Naive thymus-derived CD8-positive, alpha-beta T cell (primary cell): Measurements from ENCODE around the gene BIRC7. TPM values are rescaled to one million over a fixed set of nuclear protein-coding genes. Genes with fewer than 3 reads are reported as not detected.
A peak's percentile ranks its signal among the peaks of the same experiment; 100 is the strongest.

Experiments
- ATAC-seq, 2 donors: fragments of 150-1000 bp; cut with Tn5 transposase in 1 of 2; sonication (Bioruptor Pico), chemical (Tn5 transposase) in 1 of 2; 1 replicate in 1 of 2; 2 replicates in 1 of 2; pipeline ENCODE4 v1.10.0; 2021; ENCODE audit warnings: mild to moderate bottlenecking in 2 of 2, moderate library complexity in 2 of 2
- POLR2A ChIA-PET: fragments of 350-600 bp; sonication (Branson Sonifier 250); formaldehyde crosslinking; loops from one replicate; lab custom pipeline; 2021; ENCODE audit warnings: antibody characterized with exemption; lab: Charles Lee
- DNase-seq, 10 donors: peaks; one replicate each; pipeline versions ENCODE4 v3.0.0 to v3.0.0-alpha.2; 2020 to 2022
- H3K27ac Mint-ChIP-seq, 10 donors: one replicate each; pipeline ENCODE4 v1.8.0; 2020 to 2022; ENCODE audit warnings: mild to moderate bottlenecking in 10 of 10, mixed read lengths in 10 of 10, moderate library complexity in 4 of 10, inconsistent platforms in 1 of 10
- H3K27me3 Mint-ChIP-seq, 5 donors: one replicate each; pipeline ENCODE4 v1.8.0; 2021 to 2022; ENCODE audit warnings: mixed read lengths in 5 of 5
- H3K36me3 Mint-ChIP-seq, 3 donors: one replicate each; pipeline ENCODE4 v1.8.0; 2020 to 2022; ENCODE audit warnings: mixed read lengths in 3 of 3, mild to moderate bottlenecking in 2 of 3, inconsistent platforms in 1 of 3
- H3K4me1 Mint-ChIP-seq, 4 donors: one replicate each; pipeline ENCODE4 v1.8.0; 2021 to 2022; ENCODE audit warnings: mixed read lengths in 4 of 4
- H3K4me3 Mint-ChIP-seq, 10 donors: one replicate each; pipeline ENCODE4 v1.8.0; 2020 to 2022; ENCODE audit warnings: mild to moderate bottlenecking in 10 of 10, mixed read lengths in 10 of 10, moderate library complexity in 6 of 10, inconsistent platforms in 1 of 10
- H3K9me3 Mint-ChIP-seq, 9 donors: one replicate each; pipeline ENCODE4 v1.8.0; 2020 to 2022; ENCODE audit warnings: mixed read lengths in 9 of 9, mild to moderate bottlenecking in 3 of 9, inconsistent platforms in 1 of 9, moderate library complexity in 1 of 9
- polyA plus RNA-seq, 3 donors: library from polyadenylated mRNA; unstranded; fragments of 300-500 nt; fragmentation: Illumina TruSeq; gene quantifications; one replicate each; pipeline ENCODE4 v1.2.3, GENCODE V29; 2021
- total RNA-seq, 8 experiments: library from RNA in 2 of 8; stranded (reverse) in 2 of 8; gene quantifications; one replicate each; pipeline ENCODE4 v1.2.3 and lab custom pipeline; 2021 to 2026

The BIRC7 gene
- total and polyA plus RNA-seq, 5 experiments from 2014 or later: 0.43 to 3.2 (median 1.6) TPM; not detected in 2

DNA sequence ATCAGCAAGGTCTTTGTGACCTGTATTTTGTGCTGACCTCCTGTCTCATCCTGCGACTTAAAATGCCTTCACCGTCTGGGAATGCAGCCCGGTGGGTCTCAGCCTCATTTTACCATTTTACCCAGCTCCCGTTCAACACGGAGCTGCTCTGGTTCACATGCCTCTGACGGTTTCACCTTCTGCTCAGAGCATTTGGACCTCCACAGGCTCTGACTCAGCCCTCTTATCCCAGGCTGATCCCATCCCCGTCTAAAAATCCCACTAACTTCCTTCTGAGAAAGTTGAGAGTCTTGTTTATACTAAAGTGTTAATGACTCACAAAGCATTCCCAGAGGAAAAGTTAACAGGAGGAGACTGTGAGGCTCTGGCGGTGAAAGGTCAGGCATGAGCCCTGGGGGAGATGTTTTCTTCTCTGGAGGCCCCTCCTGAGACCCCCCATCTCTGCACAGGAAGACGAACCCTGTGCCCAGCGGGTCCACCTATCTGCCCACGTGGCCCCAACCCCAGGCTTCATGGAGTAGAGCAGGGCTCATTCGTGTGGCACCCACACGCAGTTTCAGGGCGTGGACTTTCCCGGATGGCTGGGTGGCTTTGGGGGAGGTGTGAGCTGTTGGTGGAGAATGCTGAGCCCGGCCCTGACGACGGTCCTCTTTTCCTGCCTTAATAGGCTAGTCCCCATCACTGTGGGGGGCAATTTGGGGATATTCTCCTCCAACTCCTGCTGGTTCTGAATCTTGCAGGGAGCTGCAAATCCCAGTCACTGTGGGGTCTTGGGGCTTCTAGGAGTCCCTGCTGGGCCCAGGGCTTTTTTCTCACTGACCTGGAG, 3.3 kb upstream of the BIRC7 start:
- H3K4me3 Mint-ChIP-seq: no peak overlapping the region
- POLR2A ChIA-PET: no interaction called here
- DNase-seq: no peak
- H3K4me1 Mint-ChIP-seq: peaks cover 5 to 29% (median 10%) of the 10 kb centered on the region in 4 donors
- H3K9me3 Mint-ChIP-seq: no peaks in the 10 kb centered on the region
- no peak for ATAC-seq
- H3K27ac Mint-ChIP-seq: peak overlapping the region in 1 of 10 donors; percentile 12
- no peaks in the 10 kb centered on the region for H3K36me3 Mint-ChIP-seq
- H3K27me3 Mint-ChIP-seq: peaks cover 10 to 35% (median 29%) of the 10 kb centered on the region in 5 donors

DNA sequence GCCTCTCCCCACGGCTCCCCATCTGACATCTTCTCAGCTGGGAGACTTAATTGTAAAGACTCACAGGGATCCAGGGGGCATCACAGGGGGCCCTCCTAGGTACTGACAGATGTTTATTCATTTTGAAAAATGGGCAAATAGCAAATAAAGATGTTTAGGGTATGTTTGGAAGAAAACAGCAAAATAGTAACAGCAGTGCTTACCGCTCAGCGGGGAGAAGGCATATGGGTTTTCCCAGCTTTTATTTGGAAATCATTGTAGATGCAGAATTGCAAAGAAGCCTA, 2.7 kb upstream of the BIRC7 start:
- Mint-ChIP-seq H3K4me3 (no peak overlapping the region), H3K36me3 (no peaks in the 10 kb centered on the region), H3K27me3 (peaks cover 10 to 35% (median 29%) of the 10 kb centered on the region in 5 donors), H3K4me1 (peaks cover 5 to 30% (median 11%) of the 10 kb centered on the region in 4 donors), H3K9me3 (no peaks in the 10 kb centered on the region), H3K27ac (no peak overlapping the region)
- POLR2A ChIA-PET: no interaction called here
- ATAC-seq (no peak), DNase-seq (no peak)

DNA sequence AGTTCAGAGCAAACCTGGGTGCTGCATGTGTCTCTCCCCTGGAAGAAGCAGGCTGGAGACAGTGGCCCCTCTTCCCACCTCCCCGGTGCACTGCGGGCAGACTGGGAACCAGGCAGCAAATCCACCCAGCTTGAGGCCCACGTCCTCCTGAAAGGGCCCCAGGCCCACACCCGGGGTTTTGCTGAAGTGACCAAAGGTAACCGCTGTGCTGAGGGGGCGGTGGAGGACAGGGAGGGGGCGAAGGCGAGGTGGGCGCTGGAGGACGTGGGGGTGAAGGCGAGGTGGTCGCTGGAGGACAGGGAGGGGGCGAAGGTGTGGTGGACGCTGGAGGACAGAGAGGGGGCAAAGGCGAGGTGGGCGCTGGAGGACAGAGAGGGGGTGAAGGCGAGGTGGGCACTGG, 1.8 kb upstream of the BIRC7 start:
- Mint-ChIP-seq H3K4me3 (no peak overlapping the region), H3K4me1 (peaks cover 5 to 30% (median 11%) of the 10 kb centered on the region in 4 donors), H3K9me3 (no peaks in the 10 kb centered on the region), H3K36me3 (no peaks in the 10 kb centered on the region), H3K27ac (peak overlapping the region in 1 of 10 donors; percentile 5), H3K27me3 (peaks cover 10 to 33% (median 25%) of the 10 kb centered on the region in 5 donors)
- POLR2A ChIA-PET: interaction anchor here (0.7 kb wide), 1 partner anchor 11 kb away, joined by 3 read pairs; no protein-coding TSS in a partner anchor
- ATAC-seq (no peak), DNase-seq (no peak)

DNA sequence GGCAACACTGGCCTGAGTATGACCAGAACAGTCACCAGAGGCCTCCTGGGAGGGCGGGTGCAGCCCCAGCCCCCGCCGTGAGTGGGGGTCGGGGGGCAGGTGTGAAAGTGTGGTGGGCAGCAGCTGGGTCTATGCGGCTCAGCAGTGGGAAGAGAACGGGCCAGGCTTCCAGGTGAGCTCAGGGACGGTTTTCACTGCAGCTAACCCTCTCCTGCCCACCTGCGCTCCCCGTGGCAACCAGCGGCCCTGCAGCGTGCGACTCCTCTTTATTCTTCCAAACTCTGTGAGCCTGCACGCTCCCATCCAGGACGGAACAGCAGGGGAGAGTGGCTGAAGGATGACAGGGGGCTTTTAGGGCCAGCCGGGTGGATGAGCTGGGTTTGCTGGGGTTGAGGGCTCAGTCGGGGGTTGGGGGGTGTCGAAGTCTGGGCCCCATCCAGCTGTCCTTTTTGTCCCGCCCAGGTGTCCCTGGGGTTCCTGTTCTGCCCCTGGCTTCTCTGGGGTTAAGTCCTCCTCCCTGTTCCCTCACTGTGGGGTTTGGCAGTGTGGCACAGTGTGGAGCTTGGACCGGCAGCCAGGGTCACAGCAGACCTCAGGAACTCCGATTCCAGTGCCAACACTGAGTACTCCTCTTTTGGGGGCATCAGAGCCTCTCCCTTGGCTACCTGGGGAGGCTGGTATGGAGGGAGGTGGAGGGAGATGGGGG, 859 bp upstream of the BIRC7 start:
- ATAC-seq: peak; percentile 55 to 77
- H3K27me3 Mint-ChIP-seq: peaks cover 7 to 24% (median 16%) of the 10 kb centered on the region in 5 donors
- peaks cover 5 to 30% (median 11%) of the 10 kb centered on the region in 4 donors for H3K4me1 Mint-ChIP-seq
- POLR2A ChIA-PET: interaction anchor here (0.7 kb wide), 1 partner anchor 12 kb away, joined by 3 read pairs; no protein-coding TSS in a partner anchor
- peak in 4 of 10 donors; percentile 19 to 44 (median 36) for DNase-seq
- H3K27ac Mint-ChIP-seq: peak overlapping the region in 6 of 10 donors; percentile 38 to 89 (median 62)
- peak overlapping the region in 7 of 10 donors; percentile 23 to 72 (median 60) for H3K4me3 Mint-ChIP-seq
- H3K9me3 Mint-ChIP-seq: no peaks in the 10 kb centered on the region
- no peaks in the 10 kb centered on the region for H3K36me3 Mint-ChIP-seq

DNA sequence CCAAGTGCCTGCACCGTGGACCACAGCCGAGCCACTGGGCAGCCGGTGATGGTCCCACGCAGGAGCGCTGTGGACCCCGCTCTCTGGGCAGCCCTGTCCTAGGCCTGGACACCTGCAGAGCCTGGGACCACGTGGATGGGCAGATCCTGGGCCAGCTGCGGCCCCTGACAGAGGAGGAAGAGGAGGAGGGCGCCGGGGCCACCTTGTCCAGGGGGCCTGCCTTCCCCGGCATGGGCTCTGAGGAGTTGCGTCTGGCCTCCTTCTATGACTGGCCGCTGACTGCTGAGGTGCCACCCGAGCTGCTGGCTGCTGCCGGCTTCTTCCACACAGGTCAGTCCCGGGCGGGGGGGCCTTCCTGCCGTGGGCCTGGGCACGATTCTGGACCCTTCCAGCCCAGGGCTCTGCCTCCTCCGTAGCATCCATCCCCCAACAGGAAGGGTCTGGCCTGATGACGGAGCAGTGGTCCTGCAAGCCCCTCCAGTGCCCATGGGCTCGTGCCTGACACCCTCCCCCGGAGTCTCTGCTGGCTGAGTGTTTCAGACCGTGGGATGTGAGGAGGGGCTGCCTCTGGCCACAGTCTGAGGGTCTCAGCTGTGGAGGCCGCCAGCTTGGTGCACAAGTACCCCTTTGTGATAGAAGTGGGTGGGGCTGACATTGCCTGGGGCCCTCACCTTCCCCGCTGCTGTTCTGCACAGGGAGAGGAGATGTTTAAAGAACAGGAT, 572 bp downstream of the BIRC7 start:
- H3K4me3 Mint-ChIP-seq: peak overlapping the region in 1 of 10 donors; percentile 49
- H3K4me1 Mint-ChIP-seq: peaks cover 5 to 26% (median 8%) of the 10 kb centered on the region in 4 donors
- H3K36me3 Mint-ChIP-seq: no peaks in the 10 kb centered on the region
- H3K9me3 Mint-ChIP-seq: no peaks in the 10 kb centered on the region
- peaks cover 0 to 11% (median 11%) of the 10 kb centered on the region in 5 donors for H3K27me3 Mint-ChIP-seq
- POLR2A ChIA-PET: no interaction called here
- peak overlapping the region in 6 of 10 donors; percentile 27 to 82 (median 48) for H3K27ac Mint-ChIP-seq
- no peak for ATAC-seq
- DNase-seq: no peak

DNA sequence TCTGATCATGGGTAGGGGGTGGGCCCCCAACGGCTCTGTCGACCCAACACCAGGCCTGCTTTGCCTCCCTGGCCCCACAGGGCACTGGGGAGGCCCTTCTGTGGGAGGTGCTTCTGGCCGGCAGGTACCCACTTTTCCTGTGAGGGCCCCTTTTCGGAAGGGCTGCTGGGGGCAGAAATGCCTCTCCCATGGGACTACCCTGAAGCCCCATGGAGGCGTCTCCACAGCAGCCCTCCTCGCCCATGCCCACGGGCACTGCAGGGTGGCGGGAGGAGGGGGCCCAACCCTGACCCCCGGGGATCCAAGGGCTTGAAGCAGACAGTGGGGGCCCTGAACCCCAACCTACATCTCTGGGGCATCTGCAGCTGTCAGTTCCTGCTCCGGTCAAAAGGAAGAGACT, 2.3 kb downstream of the BIRC7 start:
- H3K27ac Mint-ChIP-seq: peak overlapping the region in 1 of 10 donors; percentile 20
- ATAC-seq (no peak), DNase-seq (no peak)
- peaks cover 0 to 1% (median 0%) of the 10 kb centered on the region in 5 donors for H3K27me3 Mint-ChIP-seq
- H3K4me1 Mint-ChIP-seq: peaks cover 5 to 26% (median 8%) of the 10 kb centered on the region in 4 donors
- no peaks in the 10 kb centered on the region for H3K36me3 Mint-ChIP-seq
- POLR2A ChIA-PET: no interaction called here
- H3K4me3 Mint-ChIP-seq: no peak overlapping the region
- H3K9me3 Mint-ChIP-seq: no peaks in the 10 kb centered on the region

DNA sequence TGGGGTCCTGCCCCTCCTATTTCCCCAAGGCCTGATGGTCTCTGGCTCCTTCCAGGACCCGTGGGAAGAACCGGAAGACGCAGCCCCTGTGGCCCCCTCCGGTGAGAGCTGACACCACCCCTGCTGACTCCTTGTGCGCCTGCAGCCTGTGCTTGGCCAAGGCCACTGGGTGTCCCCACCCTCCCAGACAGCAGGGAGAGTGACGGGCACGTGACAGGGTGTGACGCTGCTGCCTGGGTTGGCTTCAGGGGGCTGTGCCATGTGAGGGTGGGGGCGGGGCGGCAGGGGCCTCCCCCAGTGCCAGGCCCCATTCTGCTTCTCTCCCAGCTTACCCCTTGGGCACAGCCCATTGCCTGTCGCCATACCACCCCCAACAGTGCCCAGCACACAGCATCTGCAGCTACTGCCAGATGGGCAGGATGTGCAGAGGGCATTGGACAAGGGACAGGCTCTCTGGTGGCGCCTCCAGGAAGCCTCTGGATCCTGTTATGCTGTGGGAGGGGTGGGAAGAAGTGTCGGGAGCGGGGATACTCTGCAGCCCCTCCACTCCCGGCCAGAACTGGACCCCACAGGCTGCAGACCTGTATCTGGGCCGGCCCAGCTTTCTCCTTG, 2.9 kb downstream of the BIRC7 start:
- H3K27me3 Mint-ChIP-seq: peaks cover 0 to 1% (median 0%) of the 10 kb centered on the region in 5 donors
- POLR2A ChIA-PET: no interaction called here
- DNase-seq (peak in 4 of 10 donors; percentile 7 to 39 (median 30)), ATAC-seq (peak; percentile 56 to 62)
- H3K27ac Mint-ChIP-seq: peak overlapping the region in 1 of 10 donors; percentile 20
- H3K36me3 Mint-ChIP-seq: no peaks in the 10 kb centered on the region
- H3K9me3 Mint-ChIP-seq: no peaks in the 10 kb centered on the region
- H3K4me3 Mint-ChIP-seq: no peak overlapping the region
- peaks cover 5 to 26% (median 8%) of the 10 kb centered on the region in 4 donors for H3K4me1 Mint-ChIP-seq

DNA sequence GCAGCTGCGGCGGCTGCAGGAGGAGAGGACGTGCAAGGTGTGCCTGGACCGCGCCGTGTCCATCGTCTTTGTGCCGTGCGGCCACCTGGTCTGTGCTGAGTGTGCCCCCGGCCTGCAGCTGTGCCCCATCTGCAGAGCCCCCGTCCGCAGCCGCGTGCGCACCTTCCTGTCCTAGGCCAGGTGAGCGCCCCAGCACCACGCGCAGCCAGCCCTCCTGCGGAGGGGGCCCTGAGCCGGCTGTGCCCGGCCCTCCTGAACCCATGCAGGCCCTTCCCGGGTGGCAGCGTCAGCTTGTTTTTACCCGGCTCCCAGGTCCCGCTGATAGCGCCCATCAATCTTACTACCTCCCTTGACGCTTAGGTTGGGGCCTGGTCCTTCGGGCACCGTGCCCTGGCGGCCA, 3.7 kb downstream of the BIRC7 start:
- POLR2A ChIA-PET: no interaction called here
- Mint-ChIP-seq H3K4me1 (peaks cover 5 to 24% (median 8%) of the 10 kb centered on the region in 4 donors), H3K4me3 (peak overlapping the region in 1 of 10 donors; percentile 38), H3K36me3 (no peaks in the 10 kb centered on the region), H3K27ac (peak overlapping the region in 1 of 10 donors; percentile 41), H3K9me3 (no peaks in the 10 kb centered on the region), H3K27me3 (peaks cover 0 to 1% (median 0%) of the 10 kb centered on the region in 5 donors)
- ATAC-seq (no peak), DNase-seq (no peak)

DNA sequence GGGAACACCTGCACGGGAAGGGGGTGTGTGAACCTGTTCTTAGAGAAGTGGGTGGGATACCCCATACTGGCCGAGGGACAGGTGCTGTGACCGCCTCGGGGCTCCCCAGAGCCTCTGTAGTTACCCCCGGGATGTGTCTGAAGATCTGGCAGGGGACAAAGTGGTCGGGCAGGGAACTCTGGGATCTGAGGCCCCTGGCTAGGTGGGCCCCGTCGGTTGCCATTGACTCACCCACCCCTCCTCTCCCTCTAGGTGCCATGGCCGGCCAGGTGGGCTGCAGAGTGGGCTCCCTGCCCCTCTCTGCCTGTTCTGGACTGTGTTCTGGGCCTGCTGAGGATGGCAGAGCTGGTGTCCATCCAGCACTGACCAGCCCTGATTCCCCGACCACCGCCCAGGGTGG, 4.3 kb downstream of the BIRC7 start:
- Mint-ChIP-seq H3K36me3 (no peaks in the 10 kb centered on the region), H3K4me3 (no peak overlapping the region), H3K9me3 (no peaks in the 10 kb centered on the region), H3K27ac (no peak overlapping the region), H3K27me3 (peaks cover 0 to 1% (median 0%) of the 10 kb centered on the region in 5 donors), H3K4me1 (peaks cover 2 to 19% (median 5%) of the 10 kb centered on the region in 4 donors)
- ATAC-seq (no peak), DNase-seq (no peak)
- POLR2A ChIA-PET: no interaction called here

DNA sequence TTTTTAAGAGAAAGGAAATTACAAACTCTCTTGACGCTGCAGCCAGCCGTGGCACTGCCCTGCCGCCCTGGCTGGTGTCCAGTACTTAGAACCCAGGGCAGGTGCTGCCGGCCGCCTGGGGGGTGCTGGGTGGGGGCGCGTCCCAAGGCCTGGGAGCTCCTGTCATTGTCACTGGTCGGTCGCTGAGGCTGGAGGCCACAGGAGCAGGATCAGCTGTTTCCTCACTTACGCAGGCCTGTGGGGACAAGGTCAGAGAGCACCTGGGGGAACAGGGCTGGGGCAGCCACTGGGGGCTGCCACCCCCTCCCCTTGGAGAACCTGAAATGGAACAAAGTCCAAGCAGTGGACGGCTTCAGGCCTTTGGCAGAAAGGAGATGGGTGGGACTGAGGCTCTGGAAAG, 5.6 kb downstream of the BIRC7 start:
- Mint-ChIP-seq H3K4me1 (peaks cover 0 to 7% (median 2%) of the 10 kb centered on the region in 4 donors), H3K27ac (peak overlapping the region in 1 of 10 donors; percentile 31), H3K9me3 (no peaks in the 10 kb centered on the region), H3K4me3 (no peak overlapping the region), H3K36me3 (no peaks in the 10 kb centered on the region), H3K27me3 (peaks cover 0 to 9% (median 5%) of the 10 kb centered on the region in 5 donors)
- DNase-seq (no peak), ATAC-seq (no peak)
- POLR2A ChIA-PET: no interaction called here

DNA sequence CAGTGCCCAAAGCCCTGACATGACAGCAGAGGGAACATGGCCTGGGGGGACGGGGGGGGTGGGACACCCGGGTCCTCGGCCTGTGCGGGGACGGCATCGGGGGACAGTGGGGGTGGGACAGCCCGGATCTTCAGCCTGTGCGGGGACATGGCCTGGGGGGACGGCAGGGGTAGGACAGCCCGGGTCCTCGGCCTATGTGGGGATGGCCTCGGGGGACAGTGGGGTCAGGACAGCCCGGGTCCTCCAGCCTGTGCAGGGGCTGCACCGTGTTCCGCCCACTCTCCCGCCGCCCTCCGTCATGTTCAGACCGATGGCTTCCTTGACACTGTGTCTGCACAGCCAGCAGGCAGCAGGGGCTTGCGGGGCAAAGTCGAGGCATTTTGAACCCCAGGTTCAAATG, 7.0 kb downstream of the BIRC7 start:
- Mint-ChIP-seq H3K36me3 (no peaks in the 10 kb centered on the region), H3K9me3 (no peaks in the 10 kb centered on the region), H3K27ac (no peak overlapping the region), H3K4me3 (no peak overlapping the region), H3K27me3 (peaks cover 0 to 18% (median 5%) of the 10 kb centered on the region in 5 donors), H3K4me1 (no peaks in the 10 kb centered on the region)
- POLR2A ChIA-PET: no interaction called here
- DNase-seq: no peak
- ATAC-seq: no peak

DNA sequence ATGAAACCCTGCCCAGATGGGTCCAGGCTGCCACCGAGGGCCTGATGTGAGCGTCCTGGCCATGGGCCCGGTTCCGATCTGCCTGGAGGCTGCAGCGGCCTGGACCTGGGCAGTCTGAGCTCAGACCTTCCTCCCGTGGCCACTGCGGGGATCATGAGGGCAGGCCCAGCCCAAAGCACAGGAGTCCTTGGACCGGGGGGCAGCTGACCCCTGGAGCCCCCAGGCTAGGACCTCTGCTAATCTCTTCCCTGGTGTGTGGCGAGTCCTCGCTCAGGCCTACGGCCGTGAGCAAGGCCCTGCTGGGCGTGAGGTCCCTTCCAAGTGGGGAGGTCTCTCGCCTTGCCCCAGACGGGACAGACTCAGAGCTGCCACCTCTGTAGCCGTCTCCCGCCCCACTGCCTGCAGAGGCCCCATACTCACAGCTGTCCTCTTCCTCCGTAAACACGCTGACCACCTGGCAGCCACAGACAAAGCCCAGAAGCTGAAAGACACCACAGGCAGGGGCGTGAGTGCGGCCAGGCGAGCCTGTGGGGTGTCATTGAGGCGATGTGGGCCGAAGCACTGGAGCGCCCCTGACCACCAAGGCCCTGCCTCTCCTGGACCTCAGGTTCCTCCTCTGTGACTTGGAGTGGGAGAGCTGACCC, 8.0 kb downstream of the BIRC7 start:
- H3K27me3 Mint-ChIP-seq: peaks cover 5 to 27% (median 9%) of the 10 kb centered on the region in 5 donors
- no peak overlapping the region for H3K4me3 Mint-ChIP-seq
- no peak overlapping the region for H3K27ac Mint-ChIP-seq
- ATAC-seq (no peak), DNase-seq (no peak)
- no peaks in the 10 kb centered on the region for H3K9me3 Mint-ChIP-seq
- H3K36me3 Mint-ChIP-seq: no peaks in the 10 kb centered on the region
- POLR2A ChIA-PET: no interaction called here
- peaks cover 0 to 4% (median 1%) of the 10 kb centered on the region in 4 donors for H3K4me1 Mint-ChIP-seq
